Measurements from ENCODE around the gene IMMP2L.
A peak's percentile ranks its signal among the peaks of the same experiment; 100 is the strongest.
"Not testable (repeated sequence)": the region's sequence is repeated elsewhere in the genome, so short reads cannot be mapped to it uniquely, and the experiment has no call there.

The IMMP2L gene

GRCh38 chr7:111328487-111328886 is 233.8 kb downstream of the IMMP2L start:
- peak overlapping the region; percentile 6; the same call in 1 of the 2 replicates for H2AFZ ChIP-seq (ENCODE audit: low read length)
- no peaks in the 10 kb centered on the region for H3K9me2 ChIP-seq (replicated peaks; ENCODE audit: low read depth, low read length)
- H3K79me2 ChIP-seq (ENCODE audit: insufficient read depth, low read length) = no peaks in the 10 kb centered on the region
- no peak overlapping the region for H3K4me2 ChIP-seq (ENCODE audit: low read depth, low read length, poor library complexity, severe bottlenecking)
- peaks cover 6% of the 10 kb centered on the region for H3K4me1 ChIP-seq (ENCODE audit: insufficient read depth, low read length, poor library complexity, severe bottlenecking)
- no peak overlapping the region for H3K4me3 ChIP-seq (ENCODE audit: low read length, poor library complexity, severe bottlenecking)
- H3K36me3 ChIP-seq (ENCODE audit: insufficient read depth, low read length) = no peaks in the 10 kb centered on the region
- TF ChIP-seq EZH2phosphoT487 (IDR thresholded peaks at IDR 0.05; ENCODE audit: borderline replicate concordance) (no peak), CTCF (conservative IDR thresholded peaks at IDR 0.05; ENCODE audit: low read length) (no peak)
- no peaks in the 10 kb centered on the region for H3K9me3 ChIP-seq (ENCODE audit: insufficient read depth, low read depth, low read length)
- no peaks in the 10 kb centered on the region for H3F3A ChIP-seq (ENCODE audit: low read depth)
- H3K9ac ChIP-seq (ENCODE audit: low read depth, low read length, poor library complexity, severe bottlenecking) = no peak overlapping the region
- no peaks in the 10 kb centered on the region for H4K20me1 ChIP-seq (ENCODE audit: insufficient read depth, low read length, poor library complexity, severe bottlenecking)
- no peaks in the 10 kb centered on the region for H3K27me3 ChIP-seq (ENCODE audit: insufficient read depth, low read length, poor library complexity, severe bottlenecking)

GRCh38 chr7:111324776-111325175 is 237.5 kb downstream of the IMMP2L start:
- Histone ChIP-seq H3K4me3 (ENCODE audit: low read length, poor library complexity, severe bottlenecking) (no peak overlapping the region), H2AFZ (ENCODE audit: low read length) (no peak overlapping the region), H3K9me2 (replicated peaks; ENCODE audit: low read depth, low read length) (no peaks in the 10 kb centered on the region), H3K4me1 (ENCODE audit: insufficient read depth, low read length, poor library complexity, severe bottlenecking) (peaks cover 28% of the 10 kb centered on the region), H3K9me3 (ENCODE audit: insufficient read depth, low read depth, low read length) (no peaks in the 10 kb centered on the region), H3K4me2 (ENCODE audit: low read depth, low read length, poor library complexity, severe bottlenecking) (no peak overlapping the region), H3K9ac (ENCODE audit: low read depth, low read length, poor library complexity, severe bottlenecking) (no peak overlapping the region), H4K20me1 (ENCODE audit: insufficient read depth, low read length, poor library complexity, severe bottlenecking) (no peaks in the 10 kb centered on the region), H3K27me3 (ENCODE audit: insufficient read depth, low read length, poor library complexity, severe bottlenecking) (no peaks in the 10 kb centered on the region), H3K36me3 (ENCODE audit: insufficient read depth, low read length) (no peaks in the 10 kb centered on the region), H3K79me2 (ENCODE audit: insufficient read depth, low read length) (no peaks in the 10 kb centered on the region), H3F3A (ENCODE audit: low read depth) (no peaks in the 10 kb centered on the region)
- TF ChIP-seq EZH2phosphoT487 (IDR thresholded peaks at IDR 0.05; ENCODE audit: borderline replicate concordance) (no peak), CTCF (conservative IDR thresholded peaks at IDR 0.05; ENCODE audit: low read length) (no peak)

- Histone ChIP-seq H3K9me3 (ENCODE audit: insufficient read depth, low read depth, low read length) (no peaks in the 10 kb centered on the region), H3K79me2 (ENCODE audit: insufficient read depth, low read length) (no peaks in the 10 kb centered on the region), H3K9me2 (replicated peaks; ENCODE audit: low read depth, low read length) (no peaks in the 10 kb centered on the region), H4K20me1 (ENCODE audit: insufficient read depth, low read length, poor library complexity, severe bottlenecking) (no peaks in the 10 kb centered on the region), H2AFZ (ENCODE audit: low read length) (no peak overlapping the region), H3K36me3 (ENCODE audit: insufficient read depth, low read length) (no peaks in the 10 kb centered on the region), H3K9ac (ENCODE audit: low read depth, low read length, poor library complexity, severe bottlenecking) (no peak overlapping the region), H3F3A (ENCODE audit: low read depth) (no peaks in the 10 kb centered on the region), H3K27me3 (ENCODE audit: insufficient read depth, low read length, poor library complexity, severe bottlenecking) (no peaks in the 10 kb centered on the region), H3K4me2 (ENCODE audit: low read depth, low read length, poor library complexity, severe bottlenecking) (no peak overlapping the region), H3K4me1 (ENCODE audit: insufficient read depth, low read length, poor library complexity, severe bottlenecking) (peaks cover 34% of the 10 kb centered on the region), H3K4me3 (ENCODE audit: low read length, poor library complexity, severe bottlenecking) (no peak overlapping the region)
- no peak for TF ChIP-seq EZH2phosphoT487 (IDR thresholded peaks at IDR 0.05; ENCODE audit: borderline replicate concordance)
- TF ChIP-seq CTCF (conservative IDR thresholded peaks at IDR 0.05; ENCODE audit: low read length) = no peak
These were observed 238.1 kb downstream of the IMMP2L start for GRCh38 chr7:111324228-111324627.

GRCh38 chr7:111323670-111324069 is 238.6 kb downstream of the IMMP2L start:
- not testable (repeated sequence) for H3K27me3 ChIP-seq (ENCODE audit: insufficient read depth, low read length, poor library complexity, severe bottlenecking); H3K9ac ChIP-seq (ENCODE audit: low read depth, low read length, poor library complexity, severe bottlenecking); H3K36me3 ChIP-seq (ENCODE audit: insufficient read depth, low read length); H3K79me2 ChIP-seq (ENCODE audit: insufficient read depth, low read length); H3F3A ChIP-seq (ENCODE audit: low read depth); H3K4me3 ChIP-seq (ENCODE audit: low read length, poor library complexity, severe bottlenecking); H2AFZ ChIP-seq (ENCODE audit: low read length); H4K20me1 ChIP-seq (ENCODE audit: insufficient read depth, low read length, poor library complexity, severe bottlenecking); H3K9me2 ChIP-seq (replicated peaks; ENCODE audit: low read depth, low read length); H3K9me3 ChIP-seq (ENCODE audit: insufficient read depth, low read depth, low read length); H3K4me2 ChIP-seq (ENCODE audit: low read depth, low read length, poor library complexity, severe bottlenecking)
- peaks cover 35% of the 10 kb centered on the region for H3K4me1 ChIP-seq (ENCODE audit: insufficient read depth, low read length, poor library complexity, severe bottlenecking)

All from Loucy (cell line).